Inflammatory macrophage treated with lipopolysaccharide for 4 hours (primary cell): ENCODE data around the gene DGCR6L.
"Not testable (repeated sequence)": the region's sequence is repeated elsewhere in the genome, so short reads cannot be mapped to it uniquely, and the experiment has no call there.

Experiments used
- DNase-seq: peaks from one replicate; pipeline ENCODE4 v3.0.0-alpha.2; 2020

DGCR6L gene

DNA sequence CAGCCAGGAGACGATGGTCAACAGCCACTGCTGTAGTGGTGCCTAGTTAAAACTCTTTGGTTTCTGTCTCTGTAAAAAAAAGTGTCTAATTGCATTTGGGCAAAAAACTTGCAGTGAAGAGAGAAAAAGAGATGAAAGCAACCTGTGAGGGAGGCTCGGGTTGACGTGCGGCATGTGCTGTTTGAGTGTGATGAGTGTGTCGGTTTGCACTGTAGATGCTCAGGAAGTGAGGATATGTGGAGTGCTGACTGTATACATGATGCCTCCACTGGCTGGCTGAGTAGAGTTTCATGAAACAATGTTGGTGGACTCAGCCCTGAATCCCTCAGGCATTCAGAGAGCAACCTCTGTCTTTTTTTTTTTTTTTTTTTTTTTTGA, 4.3 kb upstream of the DGCR6L start:
- DNase-seq: no peak

DNA sequence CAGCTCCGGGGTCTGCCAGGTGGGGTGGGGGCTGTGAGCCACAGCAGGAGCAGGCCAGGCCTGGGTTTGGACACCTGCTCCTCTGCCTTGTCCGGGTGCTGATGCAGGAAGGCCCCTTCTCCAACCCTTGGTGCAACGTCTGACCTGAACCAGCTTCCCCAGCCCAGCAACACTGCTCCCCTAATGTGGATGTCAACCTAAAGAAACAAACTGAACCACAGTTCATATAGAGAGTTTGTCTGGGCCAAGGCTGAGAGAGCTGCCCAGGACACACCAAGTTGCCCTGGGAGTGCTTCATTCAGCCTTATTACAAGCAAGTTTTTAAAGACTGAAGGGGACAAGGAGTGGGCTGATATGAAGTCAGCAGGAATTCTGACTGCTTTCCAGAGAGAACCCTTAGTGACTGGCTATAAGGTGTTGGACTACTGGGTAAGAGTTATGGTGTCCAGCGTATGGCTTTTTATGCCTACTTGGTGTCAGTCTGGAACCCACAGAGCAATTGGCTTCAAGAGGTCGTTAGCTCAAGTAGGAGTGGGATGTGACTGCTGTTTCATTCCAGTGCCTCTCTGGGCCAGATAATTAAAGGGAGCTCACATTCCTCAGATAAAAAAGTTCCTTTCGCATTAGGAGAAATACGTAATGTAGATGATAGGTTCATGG, 1.8 kb upstream of the DGCR6L start:
- not testable (repeated sequence) for DNase-seq

DNA sequence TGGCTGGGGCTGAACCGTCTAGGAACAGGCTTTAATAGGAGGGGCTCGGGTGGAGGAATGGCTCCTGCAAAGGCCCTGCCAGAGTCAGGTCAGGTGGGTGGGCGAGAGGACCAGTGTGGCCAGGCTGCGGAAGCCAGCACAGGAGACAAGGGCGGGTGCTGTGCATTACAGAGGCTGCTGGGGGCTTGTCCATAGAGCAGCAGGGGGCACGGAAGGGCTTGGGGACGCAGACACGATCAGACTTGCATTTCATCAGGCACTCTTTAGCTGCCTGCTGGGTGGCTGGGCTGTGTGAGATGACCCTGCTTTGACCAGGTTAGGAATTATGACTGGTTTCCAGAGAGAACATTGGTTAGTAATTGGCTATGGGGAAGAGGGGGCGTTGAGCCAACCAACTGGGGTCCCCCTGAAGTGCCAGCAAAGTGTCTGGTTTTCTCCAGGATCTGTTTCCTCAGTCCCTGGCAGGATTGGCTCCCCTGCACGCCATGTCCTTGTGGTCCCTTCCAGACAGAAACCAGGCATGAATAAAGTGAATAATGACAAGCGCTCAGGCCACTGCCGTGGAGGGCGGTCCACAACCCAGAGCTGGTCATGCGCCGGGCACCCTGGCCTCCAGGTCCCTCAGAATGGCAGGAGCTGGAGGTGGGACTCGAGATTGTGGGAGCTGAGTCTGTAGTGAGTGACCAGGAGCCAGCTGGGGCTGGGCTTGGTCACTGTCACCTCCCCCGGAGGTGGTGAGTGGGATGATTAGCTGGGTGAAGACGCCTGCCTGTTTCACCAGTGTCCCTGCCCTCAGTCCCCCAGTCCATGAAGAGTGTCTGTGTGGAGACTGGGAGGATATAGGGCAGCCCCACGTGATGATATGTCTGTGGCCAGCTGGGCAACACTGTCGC, 1.0 kb upstream of the DGCR6L start:
- DNase-seq: not testable (repeated sequence)

DNA sequence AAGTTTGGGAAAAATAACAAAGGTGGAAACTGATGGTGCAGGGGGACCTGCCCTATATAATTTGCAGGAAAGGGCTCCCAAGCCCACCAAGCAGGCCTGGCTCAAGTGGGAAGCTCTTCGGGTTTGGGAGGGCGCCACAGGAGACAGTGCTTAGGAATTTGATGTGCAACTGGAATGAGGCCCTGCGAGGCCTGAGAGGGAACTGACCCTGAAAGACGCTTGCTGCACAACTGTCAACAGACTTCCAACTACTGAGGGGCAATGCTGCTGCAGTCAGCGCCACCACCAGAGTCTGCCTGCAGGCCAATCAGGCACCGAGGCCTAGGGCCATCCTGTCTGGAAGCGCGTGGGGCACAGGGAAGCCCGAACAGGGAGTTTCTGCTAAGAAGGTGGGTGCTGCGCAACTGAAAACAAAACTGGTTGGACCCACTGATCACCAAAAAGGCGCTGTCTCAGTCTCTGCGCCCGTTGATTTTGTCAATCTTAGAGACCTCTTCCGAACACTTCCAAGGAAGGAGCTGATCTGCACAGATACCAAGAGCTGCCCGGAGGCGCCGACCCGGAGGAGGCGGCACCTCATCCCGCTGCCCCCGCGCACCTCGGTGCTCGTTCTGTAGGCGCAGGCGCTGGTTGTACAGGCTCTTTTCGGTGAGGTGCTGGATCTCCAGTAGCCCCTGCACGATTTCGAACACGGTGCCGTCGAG, 667 bp downstream of the DGCR6L start:
- peak; percentile 27 for DNase-seq

DNA sequence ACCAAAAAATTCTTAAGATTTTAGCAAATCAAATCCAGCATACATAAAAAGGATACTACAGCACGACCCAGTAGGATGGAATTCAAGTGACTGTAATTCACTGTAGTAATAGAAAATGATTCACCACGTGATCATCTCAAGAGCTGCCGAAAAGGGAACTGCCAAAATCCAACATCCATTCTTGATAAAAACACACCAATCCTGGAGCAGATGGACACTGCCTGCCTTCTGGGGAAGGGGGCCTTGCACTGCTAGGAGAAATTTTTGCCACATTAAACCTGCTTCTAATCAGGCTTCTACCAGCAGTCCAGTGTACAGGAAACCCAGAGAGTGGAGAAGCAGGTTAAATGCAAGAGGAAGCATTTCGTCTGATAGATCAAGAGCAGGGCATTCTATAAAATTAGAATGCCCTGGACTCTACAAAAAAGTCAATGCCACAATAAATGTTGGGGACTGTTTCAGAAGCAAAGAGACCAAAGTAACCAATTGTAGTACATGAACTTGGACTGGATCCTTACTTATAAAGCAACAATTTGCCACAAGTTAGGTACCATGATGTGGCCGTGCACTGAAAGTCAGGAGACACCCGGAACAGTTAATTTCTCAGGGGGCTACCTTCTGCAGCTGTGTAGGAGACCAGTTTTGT, 1.7 kb downstream of the DGCR6L start:
- peak; percentile 12 for DNase-seq

DNA sequence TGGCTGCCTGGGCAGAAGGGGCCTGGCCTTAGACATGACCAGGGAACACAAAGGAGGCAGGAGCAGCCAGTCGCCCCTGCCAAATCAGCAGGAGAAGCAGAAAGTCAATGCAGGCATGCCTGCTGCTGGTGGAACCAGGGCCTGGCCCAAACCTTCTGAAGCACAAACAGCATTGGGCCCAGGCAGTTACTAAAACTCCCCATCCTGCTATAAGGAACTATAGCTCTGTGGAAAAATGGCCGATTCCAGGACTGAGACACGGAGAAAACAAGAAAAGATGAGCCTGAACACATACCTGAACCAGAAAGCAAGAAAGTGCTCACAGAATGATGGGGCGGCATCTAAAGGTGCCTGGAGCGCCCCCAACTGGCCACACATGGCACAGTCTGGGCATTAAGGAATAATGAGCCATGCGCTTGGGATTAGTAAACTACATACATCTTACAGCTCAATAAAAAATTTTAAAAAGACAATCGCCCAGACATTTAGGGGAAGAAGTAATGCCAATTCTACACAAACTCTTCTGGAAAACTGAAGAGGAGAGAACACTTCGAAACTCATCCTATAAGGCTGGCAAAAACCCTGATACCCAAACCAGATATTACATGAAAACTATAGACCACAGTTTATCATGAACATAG, 2.3 kb downstream of the DGCR6L start:
- DNase-seq: peak; percentile 16

DNA sequence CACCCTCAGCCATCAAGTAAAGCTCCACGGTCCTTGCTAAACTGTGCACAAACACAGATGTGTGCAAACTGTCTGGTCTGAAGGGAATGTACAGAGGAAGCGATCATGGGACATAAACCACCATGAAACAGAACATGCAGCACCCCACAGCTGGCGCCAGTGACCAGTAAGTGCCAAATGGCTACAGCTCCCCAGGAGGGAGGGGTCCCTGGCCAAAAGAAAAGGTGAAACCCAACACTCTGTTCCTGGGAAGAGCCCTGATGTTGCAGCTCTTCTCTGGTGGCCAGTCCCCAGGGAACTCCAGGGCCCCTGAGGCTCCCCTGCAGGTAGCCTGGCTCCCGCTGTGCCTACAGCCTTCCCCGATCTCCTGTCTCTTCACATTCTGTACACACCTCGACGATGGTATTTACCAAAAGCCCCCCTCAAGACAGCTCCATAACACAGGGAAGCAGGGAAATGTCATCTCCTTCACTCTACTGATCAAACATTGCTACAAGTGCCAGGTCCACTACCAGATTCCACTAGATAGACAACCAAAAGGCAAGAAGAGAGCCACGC, 2.9 kb downstream of the DGCR6L start:
- DNase-seq: no peak

DNA sequence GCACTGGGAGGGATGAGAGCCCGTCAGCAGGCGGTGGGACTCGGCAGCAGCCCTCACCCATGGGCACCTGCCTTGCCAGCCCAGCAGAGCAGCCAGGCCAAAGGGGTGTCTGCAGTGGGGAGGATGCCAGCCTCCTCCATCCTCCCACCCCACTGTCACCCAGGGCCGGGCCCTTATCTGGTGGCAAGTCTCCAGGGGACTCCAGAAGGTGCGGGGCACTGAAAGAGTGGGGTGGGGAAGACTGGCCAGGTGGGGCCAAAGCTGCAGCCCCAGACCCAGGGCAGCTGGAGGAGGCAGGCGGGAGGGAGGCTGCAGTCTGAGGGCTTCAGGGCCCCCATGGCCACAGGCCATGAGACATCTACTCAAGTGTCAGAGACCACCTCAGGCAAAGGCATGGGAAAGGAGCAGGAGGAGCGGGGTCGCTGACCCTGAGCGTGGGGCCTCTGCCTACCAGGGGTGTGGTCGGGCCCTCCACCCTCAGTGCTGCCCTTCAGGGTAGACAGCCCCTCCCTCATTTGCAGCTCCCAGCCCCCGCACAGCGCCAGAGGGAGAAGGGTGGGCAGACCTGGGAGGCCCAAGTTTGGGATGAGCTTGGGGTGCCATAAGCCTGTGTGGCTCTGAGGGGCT, 3.5 kb downstream of the DGCR6L start:
- DNase-seq: no peak

DNA sequence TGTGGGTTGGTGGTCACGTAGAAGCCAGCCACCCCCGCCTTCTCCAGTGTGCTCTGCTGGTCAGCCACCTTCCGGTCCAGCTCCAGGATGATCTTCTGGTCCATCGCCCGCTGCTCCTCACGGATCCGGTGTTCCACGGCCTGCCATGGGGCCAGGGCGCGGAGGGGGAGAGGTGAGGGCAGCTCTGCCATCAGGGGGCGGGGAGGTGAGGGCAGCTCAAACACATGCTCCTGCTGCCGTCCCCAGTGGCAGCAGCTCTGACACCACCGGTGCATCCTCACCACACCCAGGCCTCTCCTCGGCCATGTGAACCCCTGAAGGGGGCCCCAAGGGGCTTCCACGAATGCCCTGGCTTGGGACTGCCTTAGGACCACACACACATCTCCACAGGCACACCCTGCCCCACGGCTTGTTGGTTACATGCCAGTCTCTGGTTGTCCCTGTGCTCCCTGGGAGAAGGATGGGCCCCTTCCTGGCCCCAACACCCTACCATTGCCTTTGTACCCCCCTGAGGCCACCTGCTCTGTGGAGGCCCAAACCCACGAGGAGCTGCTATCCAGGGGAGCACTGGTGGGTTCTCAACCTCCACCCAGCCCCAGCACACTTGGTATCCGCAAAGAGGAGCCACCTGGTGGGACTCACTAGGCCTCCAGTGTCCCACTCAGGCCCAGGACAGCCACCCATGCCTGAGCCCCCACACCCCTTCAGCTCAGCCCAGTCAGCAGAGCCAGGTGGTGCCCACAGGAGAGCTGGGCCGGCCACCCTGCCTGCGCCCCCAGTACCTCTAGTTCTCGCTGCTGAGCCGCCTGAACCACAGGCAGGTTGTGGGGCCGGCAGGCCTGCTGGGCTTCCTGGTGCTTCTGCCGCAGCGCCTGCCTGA, 4.3 kb downstream of the DGCR6L start:
- no peak for DNase-seq

DNA sequence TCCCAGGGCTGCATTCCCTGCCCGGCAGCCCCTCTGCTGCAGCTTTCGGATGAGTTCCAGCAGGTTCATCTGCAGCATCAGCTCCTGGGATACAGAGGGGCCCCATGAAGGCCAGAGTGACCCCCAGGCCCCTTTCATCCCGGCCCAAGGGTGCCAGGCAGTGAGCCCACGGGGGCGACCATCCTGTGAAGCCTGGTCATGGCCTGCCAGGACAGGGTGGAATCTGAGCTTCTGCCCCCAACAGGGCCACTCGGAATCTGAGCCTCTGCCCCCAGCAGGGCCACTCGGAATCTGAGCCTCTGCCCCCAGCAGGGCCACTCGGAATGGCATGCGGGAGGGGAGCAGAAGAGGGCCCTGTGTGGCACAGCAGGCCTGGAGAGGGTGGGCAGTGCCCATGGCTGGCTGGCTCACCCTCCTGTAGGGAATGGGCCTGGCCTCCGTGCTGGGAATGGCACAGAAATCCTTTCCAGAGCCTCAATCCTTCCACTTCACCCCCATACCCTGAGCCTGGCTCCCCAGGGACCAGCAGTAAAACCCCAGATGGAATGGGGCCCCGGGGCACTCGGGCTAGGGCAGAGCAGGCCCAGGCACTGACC, 5.0 kb downstream of the DGCR6L start:
- not testable (repeated sequence) for DNase-seq

DNA sequence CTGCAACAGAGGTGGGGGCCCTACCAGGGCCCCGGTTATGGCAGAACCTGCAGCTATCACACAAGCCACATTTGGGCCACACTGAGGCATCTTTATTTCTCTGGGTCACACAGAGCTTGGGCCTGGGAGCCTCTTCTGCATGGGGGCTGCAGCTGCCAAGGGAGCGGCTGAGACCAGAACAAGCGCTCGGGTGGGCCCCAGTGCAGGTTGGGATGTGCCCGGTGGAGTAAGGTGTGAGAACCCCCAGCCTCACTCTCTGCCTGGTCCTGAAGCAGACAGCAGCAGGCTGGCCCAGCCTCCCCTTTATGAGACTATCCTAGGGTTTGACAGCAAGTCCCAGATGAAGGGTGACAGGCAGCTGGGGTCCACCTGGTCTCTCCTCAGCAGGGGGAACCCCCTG, 5.7 kb downstream of the DGCR6L start:
- DNase-seq: not testable (repeated sequence)

DNA sequence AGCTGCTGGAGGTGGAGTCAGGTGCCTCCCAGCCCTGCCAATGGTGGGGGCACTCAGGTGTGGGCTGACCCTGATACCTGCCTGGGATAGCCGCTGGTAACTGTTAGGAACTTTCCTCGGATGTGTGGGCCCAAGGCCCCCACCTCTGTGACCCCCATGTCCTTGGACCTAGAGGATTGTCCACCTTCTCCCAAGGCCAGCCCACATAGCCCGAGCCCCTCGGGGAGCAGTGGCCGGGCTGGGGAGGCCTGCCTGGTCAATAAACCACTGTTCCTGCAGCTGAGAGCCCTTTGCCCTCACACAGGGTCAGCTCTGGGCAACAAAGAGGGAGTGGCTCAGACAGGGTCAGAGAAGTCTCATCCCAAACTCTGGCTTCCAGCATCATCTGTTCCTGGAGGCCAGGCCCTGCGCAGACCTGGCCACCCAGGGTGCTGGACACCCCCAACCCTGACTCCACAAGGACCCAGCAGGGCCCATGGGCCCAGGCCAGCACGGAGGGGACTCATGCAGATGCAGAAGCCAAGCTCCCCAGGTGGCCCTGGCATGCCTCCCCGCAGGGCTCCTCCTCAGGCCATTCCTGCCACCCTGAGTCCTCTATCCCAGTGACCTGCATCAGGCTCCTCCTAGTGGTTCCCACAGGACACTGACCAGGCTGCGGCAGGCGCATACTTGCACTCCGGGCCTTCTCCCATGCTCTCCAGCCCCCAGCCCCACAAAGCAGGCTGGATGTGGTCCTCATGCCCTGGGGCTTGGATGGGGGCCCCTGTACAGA, 6.4 kb downstream of the DGCR6L start:
- DNase-seq: not testable (repeated sequence)

DNA sequence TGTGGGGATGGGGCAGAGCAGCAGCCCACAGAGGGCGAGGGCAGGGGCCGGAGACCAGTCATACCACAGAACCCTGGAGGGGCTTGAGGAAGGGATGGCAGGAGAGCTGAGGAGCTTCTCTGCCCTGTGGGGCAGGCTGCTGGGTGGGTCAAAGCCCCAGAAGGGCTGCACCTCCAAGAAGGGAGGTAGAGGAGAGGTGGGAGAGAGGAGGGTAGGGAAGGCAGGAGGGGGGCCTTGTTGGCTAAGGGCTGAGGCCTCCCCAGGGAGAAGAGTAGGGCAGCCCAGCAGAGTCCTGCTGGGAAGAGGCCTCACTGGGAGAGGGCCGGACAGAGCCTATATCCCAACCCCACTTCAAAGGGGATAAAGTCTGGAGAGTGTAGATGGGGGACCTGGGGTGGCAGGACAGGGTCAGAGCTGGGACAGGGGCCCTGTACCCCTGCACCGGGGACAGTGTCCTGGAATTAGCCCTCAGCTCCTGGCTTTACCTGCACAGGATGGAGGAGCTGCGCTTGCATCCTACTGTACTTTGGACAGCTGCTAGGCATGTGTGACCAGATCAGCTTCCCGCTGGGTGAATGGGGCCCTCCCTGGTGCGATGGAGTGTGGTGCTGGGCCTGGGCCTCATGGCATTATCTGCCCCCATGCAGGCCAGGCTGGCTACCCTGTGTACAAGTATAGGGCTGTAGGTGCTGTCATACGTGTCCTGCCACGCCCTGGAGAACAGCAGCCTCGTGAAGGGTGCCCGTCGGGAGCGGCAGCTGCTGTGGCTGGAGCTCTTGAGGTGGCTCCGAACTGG, 7.3 kb downstream of the DGCR6L start:
- DNase-seq: no peak

DNA sequence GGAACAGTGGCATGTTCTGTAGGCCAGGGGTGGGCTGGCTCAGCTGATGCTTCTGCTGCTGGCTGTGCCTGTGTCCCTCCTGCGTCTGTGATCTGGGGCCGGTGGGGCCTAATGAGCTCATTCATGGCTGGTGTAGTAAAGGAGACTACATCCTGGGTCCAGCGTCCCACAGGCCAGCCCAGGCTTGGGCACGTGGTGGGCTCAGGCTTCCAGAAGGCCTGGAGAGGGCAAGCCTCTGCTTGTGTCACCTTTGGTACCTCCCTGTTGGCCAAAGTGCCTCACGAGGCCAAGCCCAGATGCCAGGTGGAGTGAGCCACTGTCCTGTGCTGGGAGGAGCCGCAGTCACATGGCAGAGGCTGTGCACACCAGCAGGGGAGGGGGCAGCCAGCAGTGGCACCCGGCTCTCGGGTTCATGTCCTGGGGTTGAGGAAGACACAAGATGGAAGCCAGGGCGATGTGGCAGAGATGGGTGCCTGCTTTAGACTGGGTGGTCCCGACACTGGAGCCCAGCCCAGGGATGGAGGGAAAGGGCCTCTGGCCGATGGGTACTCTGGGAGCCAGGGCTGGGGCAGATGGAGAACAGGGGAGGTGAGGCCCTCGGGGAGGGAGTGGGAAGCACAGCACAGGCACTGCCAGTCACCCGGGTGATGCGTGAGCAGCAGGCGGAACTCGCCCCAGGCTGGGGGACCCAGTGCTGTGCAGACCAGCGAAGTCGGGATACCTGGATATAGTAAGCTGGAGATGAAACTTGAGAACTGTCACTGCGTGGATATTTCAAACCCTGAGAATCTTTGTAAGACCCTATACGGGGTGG, 8.4 kb downstream of the DGCR6L start:
- not testable (repeated sequence) for DNase-seq

DNA sequence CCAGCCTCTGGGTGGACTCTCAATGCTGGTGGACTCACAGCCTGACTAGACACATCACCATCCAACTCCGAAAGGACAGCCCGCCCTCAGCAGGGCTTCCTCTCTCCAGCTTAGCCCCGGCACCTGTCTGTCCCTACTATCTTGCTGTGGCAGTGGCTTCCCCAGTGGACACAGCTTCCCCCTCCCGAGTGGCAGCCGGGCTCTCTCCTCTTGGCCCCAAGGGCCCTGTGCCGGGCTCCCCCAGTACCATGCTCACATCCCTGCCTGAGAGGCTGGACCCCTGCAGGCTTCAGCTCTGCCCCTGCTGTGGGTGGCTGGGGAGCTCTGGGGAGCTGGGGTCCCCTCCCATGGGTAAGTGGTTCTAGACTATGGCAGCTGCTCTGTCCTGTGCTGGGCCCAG, 9.1 kb downstream of the DGCR6L start:
- DNase-seq: not testable (repeated sequence)

DNA sequence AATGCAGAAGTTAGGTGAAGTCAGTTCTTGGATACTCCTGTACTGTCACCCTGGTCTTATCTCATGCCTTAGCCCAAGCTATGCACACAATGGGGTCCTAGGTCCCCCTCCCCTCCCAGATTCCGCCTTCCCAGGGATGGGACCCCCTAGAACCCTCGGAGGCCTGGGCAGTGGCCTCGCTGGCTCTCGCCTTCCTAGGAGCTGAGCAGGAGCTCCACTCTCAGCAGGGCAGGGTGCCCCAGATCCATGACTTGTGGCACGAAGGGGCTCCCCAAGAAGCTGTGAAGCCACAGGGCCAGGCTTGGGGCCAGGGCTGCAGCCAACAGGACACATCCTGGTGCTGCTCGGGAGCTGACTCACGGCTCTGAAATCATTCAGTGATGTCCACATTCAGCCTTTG, 9.7 kb downstream of the DGCR6L start:
- not testable (repeated sequence) for DNase-seq

DNA sequence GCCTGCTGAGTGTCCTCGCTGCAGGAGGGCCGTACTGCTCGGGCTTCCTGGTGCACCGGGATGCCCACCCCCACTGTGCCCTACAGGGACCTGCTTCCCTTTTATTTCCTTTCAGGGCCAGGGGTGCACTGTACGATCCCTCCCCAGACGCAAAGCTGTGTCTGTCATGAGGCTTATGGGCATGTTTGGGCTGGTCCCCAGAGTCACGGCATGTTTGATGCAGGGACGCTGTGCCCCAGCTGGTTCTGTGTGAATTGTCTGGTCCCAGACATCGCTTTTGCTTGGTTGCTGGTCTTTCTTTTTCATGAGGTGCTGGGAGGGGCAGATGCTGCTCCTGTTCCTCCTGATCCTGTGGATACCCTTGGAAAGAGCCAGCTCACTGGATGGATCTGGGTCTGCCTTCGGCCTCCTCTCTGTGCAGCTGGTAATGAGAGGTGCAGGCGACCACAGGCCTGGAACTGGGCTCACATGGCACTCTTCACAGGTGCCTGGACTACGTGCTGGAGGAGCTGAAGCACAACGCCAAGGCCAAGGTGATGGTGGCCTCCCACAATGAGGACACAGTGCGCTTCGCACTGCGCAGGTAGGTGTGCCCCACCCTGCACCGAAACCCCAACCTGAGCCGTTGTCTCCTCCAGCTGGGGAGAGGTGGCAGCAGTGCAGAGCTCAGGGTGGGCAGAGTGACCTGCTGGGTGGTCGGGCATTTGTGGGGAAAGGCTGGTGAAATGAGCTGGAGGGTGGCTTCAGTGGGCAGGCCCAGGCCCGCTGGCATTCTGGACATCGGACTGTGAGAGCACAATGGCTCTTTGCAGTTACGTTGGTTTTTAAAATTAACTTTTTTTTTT, 10.8 kb downstream of the DGCR6L start:
- not testable (repeated sequence) for DNase-seq
